H1 (cell line): Measurements from ENCODE around the gene PALD1. TPM values are rescaled to one million over a fixed set of nuclear protein-coding genes. Genes with fewer than 3 reads are reported as not detected.

ENCODE experiments used
- CTCF ChIA-PET: fragments of 300-600 bp; sonication (Branson Sonifier 250); formaldehyde crosslinking; loops from one replicate; lab custom pipeline; 2021; ENCODE audit not compliant: partially characterized antibody; lab: Charles Lee
- POLR2A ChIA-PET: fragments of 300-600 bp; sonication (Branson Sonifier 250); formaldehyde crosslinking; loops from one replicate; lab custom pipeline; 2021; ENCODE audit warnings: inconsistent platforms; ENCODE audit not compliant: partially characterized antibody; lab: Charles Lee
- DNase-seq, 2 experiments: peaks; one replicate each; pipeline versions ENCODE4 v3.0.0 to v3.0.0-alpha.2; 2010 to 2022; ENCODE audit warnings: low spot score in 2 of 2, low read depth in 1 of 2, mixed read lengths in 1 of 2
- FAIRE-seq: peaks from 2 replicates; lab custom pipeline; 2011; peaks lifted over from hg19 to GRCh38; lab: Jason Lieb, UNC
- H2AFZ ChIP-seq: 2 replicates; pipeline ENCODE4 v1.8.1; 2012; ENCODE audit warnings: low read length, inconsistent platforms
- H2AK5ac ChIP-seq: 2 replicates; pipeline ENCODE4 v1.6.1; 2013; ENCODE audit warnings: low read depth, low read length
- H2BK120ac ChIP-seq: replicated peaks from 2 replicates; pipeline ENCODE3; 2013; ENCODE audit warnings: low read depth, low read length, inconsistent platforms
- H2BK12ac ChIP-seq: 2 replicates; pipeline ENCODE4 v1.6.1; 2013; ENCODE audit warnings: low read depth, low read length
- H2BK15ac ChIP-seq: 2 replicates; pipeline ENCODE4 v1.6.1; 2013; ENCODE audit warnings: low read length
- H2BK20ac ChIP-seq: 2 replicates; pipeline ENCODE4 v1.6.1; 2013; ENCODE audit warnings: low read length
- H2BK5ac ChIP-seq: 2 replicates; pipeline ENCODE4 v1.6.1; 2013; ENCODE audit warnings: low read depth, low read length
- H3K14ac ChIP-seq: 2 replicates; pipeline ENCODE4 v1.6.1; 2013; ENCODE audit warnings: inconsistent platforms; ENCODE audit not compliant: insufficient read length
- H3K18ac ChIP-seq: 2 replicates; pipeline ENCODE4 v1.6.1; 2013; ENCODE audit warnings: low read length; ENCODE audit errors: extremely low read depth
- H3K23ac ChIP-seq: 2 replicates; pipeline ENCODE4 v1.6.1; 2013; ENCODE audit warnings: inconsistent platforms; ENCODE audit not compliant: insufficient read length
- H3K23me2 ChIP-seq: 2 replicates; pipeline ENCODE4 v1.6.1; 2013; ENCODE audit warnings: low read depth, low read length
- H3K27ac ChIP-seq: 2 replicates; pipeline ENCODE4 v1.6.1; 2011; ENCODE audit warnings: low read depth, low read length, inconsistent platforms
- H3K27me3 ChIP-seq, 4 experiments: replicated peaks in 1 of 4; 1 replicate in 1 of 4; 2 replicates in 3 of 4; pipeline versions ENCODE4 v1.6.1 to v1.8.1; 2011 to 2013; ENCODE audit warnings: low read length in 3 of 4, mild to moderate bottlenecking in 3 of 4, inconsistent platforms in 2 of 4, mixed read lengths in 2 of 4, moderate library complexity in 1 of 4; ENCODE audit not compliant: control insufficient read depth in 3 of 4, insufficient read depth in 3 of 4; ENCODE audit errors: extremely low read depth in 1 of 4
- H3K36me3 ChIP-seq, 4 experiments: 2 replicates each; pipeline versions ENCODE4 v1.6.1 to v1.8.1; 2011 to 2013; ENCODE audit warnings: mild to moderate bottlenecking in 4 of 4, low read length in 3 of 4, moderate library complexity in 2 of 4, control low read depth in 1 of 4, inconsistent platforms in 1 of 4; ENCODE audit not compliant: insufficient read depth in 4 of 4, control insufficient read depth in 2 of 4
- H3K4ac ChIP-seq: replicated peaks from 2 replicates; pipeline ENCODE3; 2013; ENCODE audit warnings: low read length, low read depth, mixed read lengths, inconsistent platforms; ENCODE audit not compliant: insufficient read length
- H3K4me1 ChIP-seq, 4 experiments: replicated peaks in 1 of 4; 1 replicate in 1 of 4; 2 replicates in 3 of 4; pipeline versions ENCODE4 v1.6.1 to v1.8.1; 2011 to 2013; ENCODE audit warnings: low read length in 3 of 4, inconsistent platforms in 2 of 4, mixed read lengths in 1 of 4; ENCODE audit not compliant: insufficient read depth in 4 of 4, control insufficient read depth in 3 of 4
- H3K4me2 ChIP-seq, 2 experiments: 2 replicates each; pipeline versions ENCODE4 v1.6.1 to v1.8.1; 2011 to 2013; ENCODE audit warnings: low read depth in 2 of 2, low read length in 2 of 2, control low read depth in 1 of 2, inconsistent platforms in 1 of 2, mild to moderate bottlenecking in 1 of 2; ENCODE audit not compliant: insufficient read depth in 1 of 2
- H3K4me3 ChIP-seq, 4 experiments: fragments of 200-600, 300-600 bp in 1 of 4; sonication (generic), shearing (Covaris generic), sonication (Bioruptor Twin) in 1 of 4; 2 replicates each; pipeline versions ENCODE4 v1.5.1 to v1.8.1; 2011 to 2016; ENCODE audit warnings: low read length in 4 of 4, low read depth in 3 of 4, control low read depth in 2 of 4, inconsistent platforms in 2 of 4, mild to moderate bottlenecking in 2 of 4, mixed read lengths in 1 of 4, moderate library complexity in 1 of 4; ENCODE audit not compliant: insufficient read depth in 2 of 4; ENCODE audit errors: extremely low read depth in 1 of 4
- H3K56ac ChIP-seq: replicated peaks from 2 replicates; pipeline ENCODE3; 2013; ENCODE audit warnings: low read depth, mild to moderate bottlenecking, mixed read lengths, low read length, inconsistent platforms; ENCODE audit not compliant: insufficient read length
- H3K79me1 ChIP-seq: 2 replicates; pipeline ENCODE4 v1.6.1; 2013; ENCODE audit warnings: low read depth, low read length, control low read depth
- H3K79me2 ChIP-seq, 2 experiments: 2 replicates each; pipeline versions ENCODE4 v1.6.1 to v1.8.1; 2012 to 2013; ENCODE audit warnings: low read length in 2 of 2, mild to moderate bottlenecking in 2 of 2, inconsistent platforms in 1 of 2; ENCODE audit not compliant: insufficient read depth in 2 of 2, control insufficient read depth in 1 of 2
- H3K9ac ChIP-seq, 4 experiments: replicated peaks in 1 of 4; 1 replicate in 1 of 4; 2 replicates in 3 of 4; pipeline versions ENCODE4 v1.6.1 to v1.8.1; 2011 to 2013; ENCODE audit warnings: low read depth in 3 of 4, low read length in 3 of 4, control low read depth in 2 of 4, mild to moderate bottlenecking in 2 of 4, moderate library complexity in 2 of 4, inconsistent platforms in 1 of 4; ENCODE audit errors: extremely low read depth in 1 of 4
- H3K9me3 ChIP-seq, 2 experiments: 2 replicates each; pipeline versions ENCODE4 v1.6.1 to v1.8.1; 2012 to 2013; ENCODE audit warnings: mild to moderate bottlenecking in 2 of 2, moderate library complexity in 2 of 2, control low read depth in 1 of 2, inconsistent platforms in 1 of 2, low read depth in 1 of 2, low read length in 1 of 2, mixed read lengths in 1 of 2; ENCODE audit not compliant: insufficient read depth in 2 of 2
- H4K20me1 ChIP-seq, 2 experiments: replicated peaks in 1 of 2; 2 replicates each; pipeline versions ENCODE3 to v1.8.1; 2011 to 2013; ENCODE audit warnings: inconsistent platforms in 2 of 2, low read length in 2 of 2, mild to moderate bottlenecking in 1 of 2; ENCODE audit not compliant: insufficient read depth in 2 of 2, control insufficient read depth in 1 of 2
- H4K5ac ChIP-seq: 2 replicates; pipeline ENCODE4 v1.6.1; 2013; ENCODE audit warnings: low read length, low read depth, mixed read lengths, inconsistent platforms; ENCODE audit not compliant: insufficient read length
- H4K8ac ChIP-seq: 2 replicates; pipeline ENCODE4 v1.8.0; 2013; ENCODE audit warnings: mild to moderate bottlenecking, moderate library complexity, low read length, inconsistent platforms; ENCODE audit not compliant: insufficient read depth; ENCODE audit errors: extremely low read depth
- H4K91ac ChIP-seq: replicated peaks from 2 replicates; pipeline ENCODE3; 2013; ENCODE audit warnings: low read length, mixed read lengths, inconsistent platforms; ENCODE audit not compliant: insufficient read length
- BCL11A ChIP-seq, 2 experiments: IDR thresholded peaks; one replicate each; pipeline ENCODE4 v1.6.1; 2011; ENCODE audit warnings: low read depth in 2 of 2, low read length in 2 of 2, mild to moderate bottlenecking in 2 of 2
- EZH2 ChIP-seq: fragments of 200-600 bp; sonication (generic); IDR thresholded peaks from 2 replicates; pipeline ENCODE4 v1.7.1; 2012; ENCODE audit warnings: low read depth, mild to moderate bottlenecking, moderate library complexity, low read length, inconsistent platforms; ENCODE audit not compliant: severe bottlenecking
- POLR2A ChIP-seq, 2 experiments: IDR thresholded peaks; 1 replicate in 1 of 2; 2 replicates in 1 of 2; pipeline ENCODE4 v1.6.1; 2011; ENCODE audit warnings: low read depth in 2 of 2, low read length in 2 of 2, mild to moderate bottlenecking in 2 of 2; ENCODE audit errors: control extremely low read depth in 1 of 2
- RBBP5 ChIP-seq: IDR thresholded peaks from 2 replicates; pipeline ENCODE4 v1.7.1; 2012; ENCODE audit warnings: low read depth, mild to moderate bottlenecking, inconsistent platforms, low read length, moderate library complexity, borderline replicate concordance
- SIN3A ChIP-seq, 2 experiments: IDR thresholded peaks in 1 of 2; conservative IDR thresholded peaks in 1 of 2; 2 replicates each; pipeline ENCODE4 v1.6.1; 2011 to 2012; ENCODE audit warnings: low read length in 2 of 2, improper control_type of control experiment in 1 of 2, low read depth in 1 of 2, mild to moderate bottlenecking in 1 of 2
- SRF ChIP-seq: IDR thresholded peaks from 2 replicates; pipeline ENCODE4 v1.6.1; 2011; ENCODE audit warnings: mild to moderate bottlenecking, low read depth, low read length, moderate library complexity
- TAF1 ChIP-seq: IDR thresholded peaks from 2 replicates; pipeline ENCODE4 v1.6.1; 2011; ENCODE audit warnings: mild to moderate bottlenecking, low read depth, low read length
- TBP ChIP-seq: IDR thresholded peaks from 2 replicates; pipeline ENCODE4 v1.6.1; 2011; ENCODE audit warnings: low read depth, low read length, improper control_type of control experiment
- TCF12 ChIP-seq: IDR thresholded peaks from 2 replicates; pipeline ENCODE4 v1.6.1; 2011; ENCODE audit warnings: low read depth, mild to moderate bottlenecking, low read length
- YY1 ChIP-seq: IDR thresholded peaks from 2 replicates; pipeline ENCODE4 v1.6.1; 2011; ENCODE audit warnings: low read depth, mild to moderate bottlenecking, low read length
- ZNF274 ChIP-seq: IDR thresholded peaks from 2 replicates; pipeline ENCODE4 v1.7.0; 2012; ENCODE audit warnings: low read length, borderline replicate concordance; ENCODE audit errors: extremely low read depth
- WGBS, 2 experiments: shearing (Covaris generic) in 1 of 2; methylation state at CpG; one replicate each; pipeline versions ENCODE4 v1.1.6 to v1.1.7; 2013 to 2015; ENCODE audit warnings: low lambda C conversion rate in 2 of 2, mixed read lengths in 2 of 2, inconsistent platforms in 1 of 2, low coverage in 1 of 2, missing lambda C conversion rate in 1 of 2; ENCODE audit not compliant: insufficient replicate concordance in 2 of 2, insufficient coverage in 1 of 2, insufficient read length in 1 of 2; ENCODE audit errors: extremely low coverage in 1 of 2, missing lambda C conversion rate in 1 of 2; 5-methylcytosine and 5-hydroxymethylcytosine counted together
- polyA plus RNA-seq, 7 experiments: library from polyadenylated mRNA; depleted of rRNA in 3 of 7; stranded (reverse) in 5 of 7; unstranded in 2 of 7; fragments of >200 nt in 5 of 7; fragments of 200-250 nt in 2 of 7; gene quantifications; 1 replicate in 5 of 7; 2 replicates in 1 of 7; 4 replicates in 1 of 7; pipeline versions ENCODE4 v1.2.1 to v1.2.3, GENCODE V29; 2011 to 2013; ENCODE audit warnings: missing spikeins in 2 of 7, mixed read lengths in 2 of 7
- total RNA-seq: library from RNA; stranded (reverse); fragmentation: NEBNext Ultra II Directional; extraction: Animal tissue kit (Norgen Biotek cat#: 25700); gene quantifications from 2 replicates; pipeline ENCODE4 v1.2.1, GENCODE V29; 2021
- TF ChIP-seq, protein P1 (sequence below): IDR thresholded peaks from 2 replicates; pipeline ENCODE4 v1.6.1; 2012; ENCODE audit warnings: inconsistent platforms

PALD1 gene
- total and polyA plus RNA-seq, 2 of the 8 experiments (the other 6 are each of a cell fraction or from before 2014, with no cell fraction given) = 13.3 to 32.8 TPM

DNA sequence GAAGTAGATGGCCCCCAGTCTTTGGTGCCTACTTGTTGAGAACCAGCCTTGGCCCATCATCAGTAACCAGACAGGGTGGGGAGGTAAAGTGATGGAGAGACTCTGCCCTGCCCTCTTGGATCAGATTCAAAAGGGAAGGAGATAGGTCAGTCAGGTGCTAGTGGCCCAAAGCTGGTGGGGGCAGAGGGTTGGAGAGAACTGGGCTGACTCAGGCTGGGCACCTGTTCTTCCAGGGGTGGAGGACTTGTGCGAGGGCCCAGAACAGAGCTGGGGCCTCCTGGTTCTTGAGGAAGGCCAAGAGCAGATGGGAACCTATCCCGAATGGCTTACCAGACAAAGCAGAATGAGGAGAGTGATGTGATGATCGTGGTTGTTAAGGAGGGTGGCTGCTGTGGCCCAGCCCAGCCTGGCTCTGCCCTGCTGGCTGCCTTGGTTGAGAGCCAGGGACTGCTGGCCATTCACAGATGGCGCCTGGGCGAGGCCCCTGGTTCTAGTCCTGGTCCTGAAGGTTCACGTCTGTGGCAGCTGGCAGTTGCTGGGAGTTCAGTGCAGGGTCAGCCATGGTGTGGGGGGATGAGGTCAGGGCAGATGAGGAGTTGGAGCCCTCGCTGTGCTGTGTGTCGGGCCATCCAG is 36.6 kb downstream of the PALD1 start:
- CTCF ChIA-PET = interaction anchor here (1.3 to 1.7 kb wide), 2 partner anchors 8 to 54 kb away, joined by 3 to 4 read pairs; no protein-coding TSS in a partner anchor

More for the DNA sequence above, 36.6 kb downstream of the PALD1 start:
- Histone ChIP-seq H3K14ac (no peak overlapping the region), H2BK12ac (no peak overlapping the region), H3K36me3 (no peaks in the 10 kb centered on the region), H2BK20ac (no peak overlapping the region), H2BK120ac (no peak overlapping the region), H3K56ac (no peak overlapping the region), H3K79me2 (no peaks in the 10 kb centered on the region), H3K79me1 (peaks cover under 1% of the 10 kb centered on the region; the same call in 1 of the 2 replicates), H4K20me1 (peaks cover 0 to 5% of the 10 kb centered on the region in 2 experiments), H4K91ac (peak overlapping the region; percentile 51), H3K4me3 (no peak overlapping the region), H3K4me1 (peaks cover 0 to 12% (median 7%) of the 10 kb centered on the region in 4 experiments; a peak in 6 of 7 replicates), H3K23me2 (no peaks in the 10 kb centered on the region), H3K23ac (no peak overlapping the region), H4K8ac (no peak overlapping the region), H3K9ac (no peak overlapping the region), H3K18ac (no peak overlapping the region), H3K27me3 (no peaks in the 10 kb centered on the region; a peak in 3 of 7 replicates), H2AFZ (no peak overlapping the region), H3K9me3 (no peaks in the 10 kb centered on the region), H3K4me2 (no peak overlapping the region), H4K5ac (no peak overlapping the region), H2BK15ac (peak overlapping the region; percentile 34; the same call in 1 of the 2 replicates), H2AK5ac (0 out of 2 replicates have a peak overlapping the region, but pooled peaks have one; percentile 65), H2BK5ac (no peak overlapping the region), H3K4ac (no peak overlapping the region), H3K27ac (no peak overlapping the region)
- no peak for DNase-seq
- POLR2A ChIA-PET = no interaction called here
- no peak for TF ChIP-seq BCL11A (IDR thresholded peaks at IDR 0.05; ENCODE audit: low read depth in 2 of 2, low read length in 2 of 2)
- no peak for TF ChIP-seq SRF
- TF ChIP-seq TBP = no peak
- no peak for TF ChIP-seq POLR2A (IDR thresholded peaks at IDR 0.05; ENCODE audit: control extremely low read depth in 1 of 2, low read depth in 2 of 2, low read length in 2 of 2)
- no peak for TF ChIP-seq TCF12
- no peak for TF ChIP-seq YY1
- no peak for TF ChIP-seq ZNF274
- TF ChIP-seq TAF1 = no peak
- TF ChIP-seq, protein P1, sequence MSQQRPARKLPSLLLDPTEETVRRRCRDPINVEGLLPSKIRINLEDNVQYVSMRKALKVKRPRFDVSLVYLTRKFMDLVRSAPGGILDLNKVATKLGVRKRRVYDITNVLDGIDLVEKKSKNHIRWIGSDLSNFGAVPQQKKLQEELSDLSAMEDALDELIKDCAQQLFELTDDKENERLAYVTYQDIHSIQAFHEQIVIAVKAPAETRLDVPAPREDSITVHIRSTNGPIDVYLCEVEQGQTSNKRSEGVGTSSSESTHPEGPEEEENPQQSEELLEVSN = no peak
- no peak for TF ChIP-seq RBBP5
- no peak for TF ChIP-seq EZH2
- no peak for TF ChIP-seq SIN3A (conservative IDR thresholded peaks at IDR 0.05 in 1 of 2, IDR thresholded peaks at IDR 0.05 in 1 of 2; ENCODE audit: low read depth in 1 of 2, low read length in 2 of 2)
- 83% methylated on average over 8 of the region's 8 CpGs; no CpG with 5 or more reads in 1 of the 2 experiments for WGBS, 2 experiments
- no peak for FAIRE-seq
